ENCODE results near the gene ZXDB. TPM values are rescaled to one million over a fixed set of nuclear protein-coding genes. Genes with fewer than 3 reads are reported as not detected.

ZXDB gene
- total RNA-seq, 1 experiment from 2014 or later = 11.9 TPM

- H3K9ac ChIP-seq (ENCODE audit: extremely low read depth, insufficient read length, low read length) = no peak overlapping the region
- no peak overlapping the region for H2BK120ac ChIP-seq (ENCODE audit: low read depth, low read length, poor library complexity, severe bottlenecking)
- H3K4me1 ChIP-seq (ENCODE audit: insufficient read depth, low read length) = no peaks in the 10 kb centered on the region
- peaks cover 71 to 76% of the 10 kb centered on the region in 2 experiments for H3K9me3 Mint-ChIP-seq
- H2BK12ac ChIP-seq (ENCODE audit: insufficient read length, low read depth, low read length) = no peak overlapping the region
- H3K23me2 ChIP-seq (ENCODE audit: insufficient read length, low read depth, low read length, poor library complexity, severe bottlenecking) = no peaks in the 10 kb centered on the region
- H3K14ac ChIP-seq (ENCODE audit: insufficient read depth, low read length) = no peak overlapping the region
- H4K20me1 ChIP-seq (ENCODE audit: control insufficient read depth, insufficient read depth, insufficient read length) = no peaks in the 10 kb centered on the region
- no peak overlapping the region for H4K5ac ChIP-seq (ENCODE audit: insufficient read length, low read depth, low read length)
- no CpG with 5 or more reads among the region's 2 CpGs for WGBS (ENCODE audit: extremely low coverage, insufficient read length, low lambda C conversion rate)
- no peak overlapping the region for H4K91ac ChIP-seq (ENCODE audit: insufficient read length, low read depth, low read length)
- TF ChIP-seq, protein P1, sequence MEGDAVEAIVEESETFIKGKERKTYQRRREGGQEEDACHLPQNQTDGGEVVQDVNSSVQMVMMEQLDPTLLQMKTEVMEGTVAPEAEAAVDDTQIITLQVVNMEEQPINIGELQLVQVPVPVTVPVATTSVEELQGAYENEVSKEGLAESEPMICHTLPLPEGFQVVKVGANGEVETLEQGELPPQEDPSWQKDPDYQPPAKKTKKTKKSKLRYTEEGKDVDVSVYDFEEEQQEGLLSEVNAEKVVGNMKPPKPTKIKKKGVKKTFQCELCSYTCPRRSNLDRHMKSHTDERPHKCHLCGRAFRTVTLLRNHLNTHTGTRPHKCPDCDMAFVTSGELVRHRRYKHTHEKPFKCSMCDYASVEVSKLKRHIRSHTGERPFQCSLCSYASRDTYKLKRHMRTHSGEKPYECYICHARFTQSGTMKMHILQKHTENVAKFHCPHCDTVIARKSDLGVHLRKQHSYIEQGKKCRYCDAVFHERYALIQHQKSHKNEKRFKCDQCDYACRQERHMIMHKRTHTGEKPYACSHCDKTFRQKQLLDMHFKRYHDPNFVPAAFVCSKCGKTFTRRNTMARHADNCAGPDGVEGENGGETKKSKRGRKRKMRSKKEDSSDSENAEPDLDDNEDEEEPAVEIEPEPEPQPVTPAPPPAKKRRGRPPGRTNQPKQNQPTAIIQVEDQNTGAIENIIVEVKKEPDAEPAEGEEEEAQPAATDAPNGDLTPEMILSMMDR (conservative IDR thresholded peaks at IDR 0.05) = peak; percentile 57
- peak overlapping the region; percentile 84 for H2AFZ ChIP-seq (ENCODE audit: low read length)
- no peak overlapping the region for H2BK20ac ChIP-seq (ENCODE audit: low read depth, low read length, poor library complexity, severe bottlenecking)
- peaks cover 0 to 2% of the 10 kb centered on the region in 2 experiments; a peak in 1 of 4 replicates for H3K4me1 Mint-ChIP-seq
- peaks cover 10% of the 10 kb centered on the region for H3K9me3 ChIP-seq (ENCODE audit: control insufficient read depth, low read depth, low read length)
- H3K4me2 ChIP-seq (ENCODE audit: insufficient read depth, insufficient read length, low read length) = no peak overlapping the region
- H3K23ac ChIP-seq (ENCODE audit: insufficient read length, low read depth, low read length) = no peak overlapping the region
- H3K27ac Mint-ChIP-seq = no peak overlapping the region
- no peak overlapping the region for H2AK5ac ChIP-seq (ENCODE audit: insufficient read length, low read length)
- H3K18ac ChIP-seq (ENCODE audit: insufficient read length, low read depth, low read length) = no peak overlapping the region
- H3K36me3 Mint-ChIP-seq (ENCODE audit: insufficient read depth in 1 of 3, low read depth in 3 of 3) = peaks cover 0 to 2% (median 0%) of the 10 kb centered on the region in 3 experiments; a peak in 3 of 7 replicates
- DNase-seq = no peak
- no peaks in the 10 kb centered on the region for H3K27me3 ChIP-seq (ENCODE audit: insufficient read depth, low read length)
- H3T11ph ChIP-seq (ENCODE audit: low read length) = no peak overlapping the region
- H2BK5ac ChIP-seq (ENCODE audit: insufficient read length, low read length) = no peak overlapping the region
- no peak overlapping the region for H3K4me3 Mint-ChIP-seq
- H3K56ac ChIP-seq (ENCODE audit: insufficient read length, low read depth, low read length) = no peak overlapping the region
- H4K8ac ChIP-seq (replicated peaks; ENCODE audit: insufficient read length, low read depth, low read length) = no peak overlapping the region
- no peak overlapping the region for H3K27ac ChIP-seq (ENCODE audit: insufficient read length, low read depth, low read length)
- no peaks in the 10 kb centered on the region for H3K79me1 ChIP-seq (ENCODE audit: insufficient read depth, low read depth, low read length, poor library complexity, severe bottlenecking)
- H3K27me3 Mint-ChIP-seq (ENCODE audit: low read depth) = no peaks in the 10 kb centered on the region
- no peak overlapping the region for H2BK15ac ChIP-seq (ENCODE audit: low read depth, low read length)
- H3K4ac ChIP-seq (ENCODE audit: low read depth, low read length) = no peak overlapping the region
- no peaks in the 10 kb centered on the region for H3K79me2 ChIP-seq (ENCODE audit: insufficient read depth, low read length)
Measured at GRCh38 chrX:57573754-57574153, 18.1 kb upstream of the ZXDB start.

All from H9 (cell line).